Ascending aorta (tissue), 2 donors: ENCODE measurements around the gene PPIL1. TPM values are rescaled to one million over a fixed set of nuclear protein-coding genes. Genes with fewer than 3 reads are reported as not detected.

Experiments
- DNase-seq, 2 donors: peaks; one replicate each; pipeline ENCODE4 v3.0.0-alpha.2; 2019; ENCODE audit warnings: low spot score in 2 of 2
- H3K27ac ChIP-seq, 2 donors: fragments of 200-600 bp; sonication (generic); one replicate each; pipeline ENCODE4 v1.5.1; 2016 to 2017; ENCODE audit warnings: mild to moderate bottlenecking in 1 of 2
- H3K27me3 ChIP-seq: fragments of 200-600 bp; sonication (generic); one replicate; pipeline ENCODE4 v1.5.1; 2017
- H3K36me3 ChIP-seq, 2 donors: fragments of 200-600 bp; sonication (generic); one replicate each; pipeline ENCODE4 v1.5.1; 2016
- H3K4me1 ChIP-seq, 2 donors: fragments of 200-600 bp; sonication (generic); one replicate each; pipeline ENCODE4 v1.5.1; 2016 to 2017; ENCODE audit warnings: mild to moderate bottlenecking in 1 of 2
- H3K4me3 ChIP-seq, 2 donors: fragments of 200-600 bp; sonication (generic); one replicate each; pipeline ENCODE4 v1.5.1; 2016 to 2017; ENCODE audit warnings: mild to moderate bottlenecking in 1 of 2
- H3K9me3 ChIP-seq, 2 donors: fragments of 200-600 bp; sonication (generic); one replicate each; pipeline ENCODE4 v1.5.1; 2016
- CTCF ChIP-seq, 3 experiments: fragments of 200-600 bp in 2 of 3; fragments of 450-650 bp in 1 of 3; sonication (generic) in 2 of 3; IDR thresholded peaks; one replicate each; pipeline ENCODE4 v1.5.1; 2016 to 2019; ENCODE audit warnings: antibody characterized with exemption in 3 of 3, mild to moderate bottlenecking in 1 of 3, moderate library complexity in 1 of 3
- intact Hi-C: fragments of 100-400 bp; cut with DNase I; formaldehyde crosslinking; loops from one replicate; pipeline ENCODE4 v1.15.1; 2023
- total RNA-seq: library from RNA; depleted of rRNA; stranded (reverse); fragments of >200 nt; gene quantifications from one replicate; pipeline ENCODE4 v1.1.0, GENCODE V29; 2016

The PPIL1 gene
- total RNA-seq, 1 donor from 2014 or later: 24.2 TPM

GRCh38 chr6:36821581-36822335 lies 52.8 kb downstream of the PPIL1 start:
- Histone ChIP-seq H3K36me3 (no peaks in the 10 kb centered on the region), H3K4me1 (no peaks in the 10 kb centered on the region), H3K27ac (no peak overlapping the region), H3K4me3 (no peak overlapping the region), H3K27me3 (no peaks in the 10 kb centered on the region), H3K9me3 (no peaks in the 10 kb centered on the region)
- intact Hi-C loops: no loop called here
- TF ChIP-seq CTCF (IDR thresholded peaks at IDR 0.05): no peak
- no peak for DNase-seq

DNA sequence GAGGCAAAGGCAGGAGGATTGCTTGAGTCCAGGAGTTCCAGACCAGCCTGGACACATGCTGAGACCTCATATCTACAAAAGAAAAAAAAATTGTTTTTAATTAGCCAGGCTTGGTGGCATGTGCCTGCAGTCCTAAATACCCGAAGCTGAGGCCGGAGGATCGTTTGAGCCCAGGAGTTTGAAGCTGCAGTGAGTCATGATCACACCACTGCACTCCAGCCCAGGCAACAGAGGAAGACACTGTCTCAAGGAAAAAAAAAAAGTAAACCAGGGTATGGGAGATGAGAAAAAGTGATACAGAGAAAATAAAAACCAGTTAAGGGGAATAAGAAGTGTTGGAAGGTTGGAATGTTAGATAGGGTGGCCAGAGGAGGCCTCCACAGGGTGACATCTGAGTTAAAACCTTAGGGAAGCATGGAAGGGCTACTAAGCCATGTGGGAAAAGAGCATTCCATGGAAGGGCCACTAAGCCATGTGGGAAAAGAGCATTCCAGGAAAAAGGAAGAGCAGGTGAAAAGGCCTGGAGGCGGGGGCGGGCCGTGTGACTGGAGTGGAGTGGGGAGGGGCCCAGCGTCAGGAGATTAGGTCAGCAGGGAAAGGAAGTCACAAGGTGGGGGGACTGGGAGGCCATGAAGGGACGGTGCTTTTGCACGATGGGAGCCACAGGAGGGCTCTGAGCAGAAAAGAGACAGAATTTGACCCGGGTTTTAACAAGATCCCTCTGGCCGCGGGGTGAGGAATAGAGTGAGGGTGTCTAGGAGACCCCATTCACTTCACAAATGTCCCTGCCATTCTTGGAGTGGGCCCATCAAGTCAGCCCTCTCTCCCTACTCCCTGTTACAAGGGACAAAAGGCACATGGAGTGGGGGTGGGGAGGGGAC lies 53.7 kb downstream of the PPIL1 start:
- intact Hi-C loops: no loop called here
- Histone ChIP-seq H3K27me3 (no peaks in the 10 kb centered on the region), H3K36me3 (no peaks in the 10 kb centered on the region), H3K9me3 (no peaks in the 10 kb centered on the region), H3K4me3 (no peak overlapping the region), H3K27ac (no peak overlapping the region), H3K4me1 (no peaks in the 10 kb centered on the region)
- DNase-seq: no peak
- TF ChIP-seq CTCF (IDR thresholded peaks at IDR 0.05): no peak

GRCh38 chr6:36818756-36819155 lies 55.8 kb downstream of the PPIL1 start:
- Histone ChIP-seq H3K27ac (no peak overlapping the region), H3K36me3 (no peaks in the 10 kb centered on the region), H3K4me3 (no peak overlapping the region), H3K27me3 (no peaks in the 10 kb centered on the region), H3K4me1 (no peaks in the 10 kb centered on the region), H3K9me3 (no peaks in the 10 kb centered on the region)
- DNase-seq: no peak
- no peak for TF ChIP-seq CTCF (IDR thresholded peaks at IDR 0.05)
- intact Hi-C loops: no loop called here

DNA sequence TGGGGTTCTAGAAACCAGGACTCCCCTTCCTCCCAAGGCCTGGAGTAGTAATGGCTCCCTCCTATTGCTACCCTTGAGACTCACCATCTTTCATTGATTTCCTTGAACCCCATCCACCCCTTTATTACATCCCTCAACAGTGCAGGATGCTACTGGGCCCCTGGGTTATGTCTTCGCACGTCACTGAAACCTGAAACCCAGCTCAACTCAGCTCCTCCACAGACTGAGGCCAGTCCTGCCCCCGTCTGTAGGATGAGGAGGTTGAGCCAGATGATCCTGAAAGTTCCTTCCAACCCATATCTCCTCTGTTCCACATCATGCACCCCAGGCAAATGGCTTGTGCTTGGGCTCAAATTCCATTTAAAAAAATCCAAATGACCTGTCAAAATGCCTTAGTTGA lies 56.8 kb downstream of the PPIL1 start:
- Histone ChIP-seq H3K27ac (no peak overlapping the region), H3K27me3 (no peaks in the 10 kb centered on the region), H3K36me3 (no peaks in the 10 kb centered on the region), H3K9me3 (no peaks in the 10 kb centered on the region), H3K4me3 (no peak overlapping the region), H3K4me1 (no peaks in the 10 kb centered on the region)
- DNase-seq: no peak
- intact Hi-C loops: no loop called here
- TF ChIP-seq CTCF (IDR thresholded peaks at IDR 0.05): no peak

DNA sequence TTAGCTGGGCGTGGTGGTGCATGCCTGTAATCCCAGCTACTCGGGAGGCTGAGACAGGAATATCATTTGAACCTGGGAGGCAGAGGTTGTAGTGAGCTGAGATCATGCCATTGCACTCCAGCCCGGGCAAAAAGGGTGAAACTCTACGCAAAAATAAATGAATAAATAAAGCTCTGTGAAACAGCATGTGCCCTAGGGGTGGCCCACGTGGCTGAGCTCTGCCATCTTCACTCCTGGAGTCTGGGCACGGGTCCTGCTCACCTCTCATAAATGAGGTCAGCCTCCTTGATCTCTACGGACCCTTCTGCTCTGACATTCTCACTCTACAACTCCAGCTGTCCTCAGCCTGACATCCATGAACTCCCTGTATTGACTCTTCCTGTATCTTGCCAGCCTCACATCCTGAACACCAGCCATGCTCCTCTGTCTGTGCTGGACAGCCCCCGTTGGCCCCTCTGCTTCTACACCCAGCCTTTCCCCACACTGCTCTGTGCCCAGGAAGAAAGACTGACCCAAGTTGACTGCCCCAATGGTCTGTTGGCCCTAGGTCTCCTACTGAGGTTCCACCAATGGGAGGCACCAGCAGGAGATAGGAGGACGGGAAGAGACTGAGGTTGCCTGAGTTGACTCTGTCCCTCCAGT lies 57.3 kb downstream of the PPIL1 start:
- intact Hi-C loops: no loop called here
- no peak overlapping the region for H3K27ac ChIP-seq
- H3K4me3 ChIP-seq: no peak overlapping the region
- H3K36me3 ChIP-seq: no peaks in the 10 kb centered on the region
- no peaks in the 10 kb centered on the region for H3K9me3 ChIP-seq
- no peak for DNase-seq
- no peaks in the 10 kb centered on the region for H3K27me3 ChIP-seq
- no peak for TF ChIP-seq CTCF (IDR thresholded peaks at IDR 0.05)
- no peaks in the 10 kb centered on the region for H3K4me1 ChIP-seq
